Osteocyte (in vitro differentiated cells): ENCODE results near the gene TMEM74B. TPM values are rescaled to one million over a fixed set of nuclear protein-coding genes. Genes with fewer than 3 reads are reported as not detected.

Experiments used
- DNase-seq: peaks from one replicate; pipeline ENCODE4 v3.0.0; 2021; ENCODE audit warnings: mixed read lengths; ENCODE audit not compliant: unreplicated experiment; ENCODE audit errors: extremely low spot score
- H3K27ac Mint-ChIP-seq: one replicate; pipeline ENCODE4 v1.8.0; 2021; ENCODE audit warnings: mild to moderate bottlenecking, mixed read lengths; ENCODE audit not compliant: unreplicated experiment
- H3K27me3 Mint-ChIP-seq: one replicate; pipeline ENCODE4 v1.8.0; 2021; ENCODE audit warnings: mixed read lengths; ENCODE audit not compliant: unreplicated experiment
- H3K36me3 Mint-ChIP-seq: one replicate; pipeline ENCODE4 v1.8.0; 2021; ENCODE audit warnings: mixed read lengths; ENCODE audit not compliant: unreplicated experiment
- H3K4me1 Mint-ChIP-seq: one replicate; pipeline ENCODE4 v1.8.0; 2021; ENCODE audit warnings: mixed read lengths; ENCODE audit not compliant: unreplicated experiment
- H3K4me3 Mint-ChIP-seq: one replicate; pipeline ENCODE4 v1.8.0; 2021; ENCODE audit warnings: mild to moderate bottlenecking, moderate library complexity, mixed read lengths; ENCODE audit not compliant: unreplicated experiment
- H3K9me3 Mint-ChIP-seq: one replicate; pipeline ENCODE4 v1.8.0; 2021; ENCODE audit warnings: mixed read lengths; ENCODE audit not compliant: unreplicated experiment
- total RNA-seq: library from RNA; stranded (reverse); gene quantifications from 2 replicates; pipeline ENCODE4 v1.2.1, GENCODE V29; 2021
- TF ChIP-seq, protein P1 (sequence below): fragments of 200-600 bp; sonication (generic); IDR thresholded peaks from 2 replicates; pipeline ENCODE4 v1.5.0; 2021; ENCODE audit warnings: antibody characterized with exemption, mild to moderate bottlenecking, moderate library complexity

Gene TMEM74B
- total RNA-seq, 1 donor from 2014 or later: not detected

DNA sequence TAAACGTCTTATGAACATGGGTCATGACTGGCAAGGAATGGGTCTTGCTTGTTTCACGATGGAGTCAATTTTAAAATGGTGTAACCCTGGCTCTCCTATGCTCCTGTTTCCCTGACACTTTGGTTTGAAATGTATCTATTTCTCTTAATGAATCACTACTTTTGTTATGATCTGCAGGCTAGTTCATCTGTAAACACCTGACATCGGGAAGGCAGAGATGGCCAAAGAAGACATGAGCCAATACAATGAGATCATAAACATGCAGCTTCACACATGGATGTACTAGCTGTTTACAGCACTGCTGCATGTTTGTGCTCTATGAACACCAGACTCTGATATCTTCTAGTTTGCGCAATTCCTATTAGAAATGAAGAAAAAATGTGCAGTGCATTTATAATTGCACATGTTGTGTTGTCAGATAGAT is 30.1 kb upstream of the TMEM74B start:
- no peak for DNase-seq
- Mint-ChIP-seq H3K27me3 (peaks cover 67% of the 10 kb centered on the region), H3K27ac (no peak overlapping the region), H3K4me1 (no peaks in the 10 kb centered on the region), H3K9me3 (no peaks in the 10 kb centered on the region), H3K4me3 (no peak overlapping the region), H3K36me3 (no peaks in the 10 kb centered on the region)
- TF ChIP-seq, protein P1, sequence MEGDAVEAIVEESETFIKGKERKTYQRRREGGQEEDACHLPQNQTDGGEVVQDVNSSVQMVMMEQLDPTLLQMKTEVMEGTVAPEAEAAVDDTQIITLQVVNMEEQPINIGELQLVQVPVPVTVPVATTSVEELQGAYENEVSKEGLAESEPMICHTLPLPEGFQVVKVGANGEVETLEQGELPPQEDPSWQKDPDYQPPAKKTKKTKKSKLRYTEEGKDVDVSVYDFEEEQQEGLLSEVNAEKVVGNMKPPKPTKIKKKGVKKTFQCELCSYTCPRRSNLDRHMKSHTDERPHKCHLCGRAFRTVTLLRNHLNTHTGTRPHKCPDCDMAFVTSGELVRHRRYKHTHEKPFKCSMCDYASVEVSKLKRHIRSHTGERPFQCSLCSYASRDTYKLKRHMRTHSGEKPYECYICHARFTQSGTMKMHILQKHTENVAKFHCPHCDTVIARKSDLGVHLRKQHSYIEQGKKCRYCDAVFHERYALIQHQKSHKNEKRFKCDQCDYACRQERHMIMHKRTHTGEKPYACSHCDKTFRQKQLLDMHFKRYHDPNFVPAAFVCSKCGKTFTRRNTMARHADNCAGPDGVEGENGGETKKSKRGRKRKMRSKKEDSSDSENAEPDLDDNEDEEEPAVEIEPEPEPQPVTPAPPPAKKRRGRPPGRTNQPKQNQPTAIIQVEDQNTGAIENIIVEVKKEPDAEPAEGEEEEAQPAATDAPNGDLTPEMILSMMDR: no peak

DNA sequence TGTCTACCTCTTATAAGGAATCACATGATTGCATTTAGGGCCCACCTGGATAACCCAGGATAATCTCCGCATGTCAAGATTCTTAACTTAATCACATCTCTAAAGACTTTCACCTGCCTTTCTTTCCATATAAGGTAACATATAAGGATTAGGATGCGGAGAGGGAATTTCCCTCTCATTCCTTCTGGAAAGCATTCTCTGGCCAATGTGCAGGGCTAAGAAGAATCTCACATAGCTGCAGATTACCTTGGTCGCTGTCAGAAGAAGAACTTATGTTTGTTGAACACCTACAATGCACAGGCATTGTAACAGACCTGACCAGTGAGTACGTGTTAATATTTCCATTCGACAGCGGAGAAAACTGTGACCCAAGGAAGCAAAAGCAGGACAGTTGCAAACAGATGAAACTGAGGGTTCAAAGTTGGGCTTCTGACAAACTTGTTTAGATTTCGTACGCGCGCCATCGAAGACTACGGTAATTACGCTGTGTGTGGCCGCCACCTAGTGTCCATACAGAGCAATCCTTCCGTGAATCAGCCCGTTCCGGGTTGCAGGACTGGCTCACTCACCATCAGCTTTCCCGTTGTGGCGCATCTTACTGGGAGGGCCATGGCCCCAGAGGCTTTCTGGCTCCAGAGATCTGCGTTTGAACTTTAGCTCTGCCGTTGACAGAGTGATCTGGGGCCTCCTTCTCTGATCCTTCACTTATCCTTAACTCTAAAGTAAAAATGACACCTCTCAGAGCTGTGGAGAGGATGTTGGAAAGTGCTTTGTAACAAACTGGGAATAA is 28.0 kb upstream of the TMEM74B start:
- Mint-ChIP-seq H3K9me3 (no peaks in the 10 kb centered on the region), H3K4me3 (no peak overlapping the region), H3K4me1 (no peaks in the 10 kb centered on the region), H3K27ac (no peak overlapping the region), H3K36me3 (no peaks in the 10 kb centered on the region), H3K27me3 (peaks cover 66% of the 10 kb centered on the region)
- DNase-seq: no peak
- TF ChIP-seq, protein P1: peak; percentile 81

DNA sequence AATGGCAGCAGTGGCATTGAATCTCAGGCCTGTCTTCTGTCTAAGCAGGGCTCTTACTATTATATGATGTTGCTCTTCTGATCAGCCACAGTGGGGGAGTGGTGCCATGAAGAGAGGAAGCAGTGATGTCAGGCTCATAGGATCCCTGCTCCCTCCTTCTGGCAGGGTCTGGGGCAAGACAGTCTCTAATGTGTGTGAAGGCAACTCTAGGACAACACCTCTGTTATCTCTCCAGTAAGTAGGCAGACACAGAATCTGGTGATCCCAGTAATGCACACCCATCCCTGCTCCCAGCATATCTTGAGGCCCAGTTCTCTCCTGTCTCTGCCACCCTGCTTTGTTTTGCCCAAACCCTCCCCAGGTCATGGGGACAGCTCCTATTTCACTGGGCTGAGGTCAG is 27.2 kb upstream of the TMEM74B start:
- no peaks in the 10 kb centered on the region for H3K36me3 Mint-ChIP-seq
- H3K27ac Mint-ChIP-seq: no peak overlapping the region
- H3K4me3 Mint-ChIP-seq: no peak overlapping the region
- H3K4me1 Mint-ChIP-seq: no peaks in the 10 kb centered on the region
- no peaks in the 10 kb centered on the region for H3K9me3 Mint-ChIP-seq
- peaks cover 66% of the 10 kb centered on the region for H3K27me3 Mint-ChIP-seq
- DNase-seq: no peak
- TF ChIP-seq, protein P1: no peak

DNA sequence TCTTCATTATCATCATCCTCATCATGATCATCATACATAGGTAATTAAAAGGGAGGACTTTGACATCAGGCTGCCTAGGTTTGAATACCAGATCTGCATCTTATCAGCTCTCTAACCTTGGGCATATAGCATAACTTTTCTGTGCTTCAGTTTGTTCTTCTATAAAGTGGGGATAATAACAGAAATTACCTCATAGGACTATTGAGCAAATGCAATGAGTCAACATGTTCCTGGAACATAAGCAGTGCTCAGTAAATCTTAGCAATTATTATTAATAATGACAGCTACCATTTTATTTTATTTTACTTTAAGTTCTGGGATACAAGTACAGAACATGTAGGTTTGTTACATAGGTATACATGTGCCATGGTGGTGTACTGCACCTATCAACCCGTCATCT is 25.7 kb upstream of the TMEM74B start:
- peaks cover 64% of the 10 kb centered on the region for H3K27me3 Mint-ChIP-seq

More for the DNA sequence above, 25.7 kb upstream of the TMEM74B start:
- TF ChIP-seq, protein P1: no peak
- Mint-ChIP-seq H3K4me1 (no peaks in the 10 kb centered on the region), H3K27ac (no peak overlapping the region), H3K9me3 (no peaks in the 10 kb centered on the region), H3K4me3 (no peak overlapping the region), H3K36me3 (no peaks in the 10 kb centered on the region)
- DNase-seq: no peak
